HepG2 (cell line): ENCODE data around the gene GOLGA6L10.
"Not testable (repeated sequence)": the region's sequence is repeated elsewhere in the genome, so short reads cannot be mapped to it uniquely, and the experiment has no call there.

Source experiments
- HDAC2 ChIP-seq: sonication (generic); formaldehyde crosslinking; IDR thresholded peaks from 2 replicates; pipeline ENCODE4 v1.4.0; 2020; ENCODE audit warnings: missing genetic modification reagents
- ONECUT2 ChIP-seq: sonication (generic); formaldehyde crosslinking; IDR thresholded peaks from 2 replicates; pipeline ENCODE4 v1.4.0; 2020; ENCODE audit warnings: missing genetic modification reagents
- PRMT3 ChIP-seq: sonication (generic); formaldehyde crosslinking; IDR thresholded peaks from 2 replicates; pipeline ENCODE4 v1.8.1; 2022; ENCODE audit warnings: low read depth, mild to moderate bottlenecking, moderate library complexity, missing genetic modification reagents, borderline replicate concordance
- ZBTB20 ChIP-seq: sonication (generic); formaldehyde crosslinking; IDR thresholded peaks from 2 replicates; pipeline ENCODE4 v1.8.1; 2023; ENCODE audit warnings: missing genetic modification reagents, low read depth, mild to moderate bottlenecking, borderline replicate concordance
- ZNF101 ChIP-seq: sonication (generic); formaldehyde crosslinking; IDR thresholded peaks from 2 replicates; pipeline ENCODE4 v1.4.0; 2020; ENCODE audit warnings: mild to moderate bottlenecking, low read depth, missing genetic modification reagents, borderline replicate concordance
- ZNF263 ChIP-seq: sonication (generic); formaldehyde crosslinking; IDR thresholded peaks from 2 replicates; pipeline ENCODE4 v1.4.0; 2020; ENCODE audit warnings: missing genetic modification reagents
- ZNF33A ChIP-seq: sonication (generic); formaldehyde crosslinking; IDR thresholded peaks from 2 replicates; pipeline ENCODE4 v1.5.1; 2020; ENCODE audit warnings: missing genetic modification reagents, mild to moderate bottlenecking, moderate library complexity, borderline replicate concordance
- ZNF572 ChIP-seq: sonication (generic); formaldehyde crosslinking; IDR thresholded peaks from 2 replicates; pipeline ENCODE4 v1.5.1; 2020; ENCODE audit warnings: mild to moderate bottlenecking, missing genetic modification reagents
- ZNF598 ChIP-seq: sonication (generic); formaldehyde crosslinking; IDR thresholded peaks from 2 replicates; pipeline ENCODE4 v1.5.1; 2020; ENCODE audit warnings: mild to moderate bottlenecking, missing genetic modification reagents, borderline replicate concordance
- TF ChIP-seq, protein P1 (sequence below): sonication (generic); formaldehyde crosslinking; IDR thresholded peaks from 2 replicates; pipeline ENCODE4 v1.5.0; 2020; ENCODE audit warnings: mild to moderate bottlenecking, missing genetic modification reagents, moderate library complexity
- TF ChIP-seq, protein P2 (sequence below): sonication (generic); formaldehyde crosslinking; IDR thresholded peaks from 2 replicates; pipeline ENCODE4 v1.4.0; 2020; ENCODE audit warnings: mild to moderate bottlenecking, missing genetic modification reagents
- TF ChIP-seq, protein P3 (sequence below): sonication (generic); formaldehyde crosslinking; IDR thresholded peaks from 2 replicates; pipeline ENCODE4 v1.4.0; 2020; ENCODE audit warnings: mild to moderate bottlenecking, low read depth, missing genetic modification reagents
- TF ChIP-seq, protein P4 (sequence below): sonication (generic); formaldehyde crosslinking; IDR thresholded peaks from one replicate; pipeline ENCODE4 v1.5.1; 2020; ENCODE audit warnings: mild to moderate bottlenecking, missing genetic modification reagents; ENCODE audit errors: not compliant biosample characterization

DNA sequence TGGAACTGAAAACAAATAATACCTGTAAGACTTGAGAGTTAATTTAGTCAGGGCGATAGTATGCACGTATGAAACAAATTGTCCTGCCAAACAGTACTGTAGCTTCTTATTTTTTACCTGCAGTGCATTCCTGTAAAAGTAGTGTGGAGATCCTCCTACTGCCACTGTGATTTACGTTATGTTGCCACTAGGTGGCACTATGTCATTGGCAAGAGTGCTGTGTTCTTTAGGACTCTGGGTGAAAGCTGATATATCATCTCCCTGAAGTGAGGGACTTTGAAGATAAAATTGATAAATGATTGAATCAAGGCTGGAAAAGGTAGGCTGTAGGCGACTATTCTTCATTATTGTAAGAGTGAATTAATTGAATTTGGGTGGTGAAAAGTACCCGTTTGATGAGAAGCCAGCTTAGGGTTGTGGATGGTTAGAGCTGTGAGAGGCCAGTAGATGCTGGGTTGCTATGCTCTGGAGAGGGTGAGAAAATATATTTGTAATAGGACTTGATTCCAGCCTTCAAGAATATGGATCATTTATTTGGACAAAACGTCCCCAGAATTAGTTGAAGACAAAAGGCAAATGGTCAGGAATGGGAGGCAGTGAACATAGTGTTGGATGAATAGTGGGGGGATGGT is 16.5 kb upstream of the GOLGA6L10 start:
- TF ChIP-seq ZNF598 (CRISPR knock-in tag); ZNF33A (CRISPR knock-in tag); ZBTB20 (CRISPR knock-in tag); ZNF572 (CRISPR knock-in tag); HDAC2 (CRISPR knock-in tag); ZNF263; PRMT3 (CRISPR knock-in tag); ONECUT2; ZNF101: not testable (repeated sequence)
- TF ChIP-seq, protein P1, sequence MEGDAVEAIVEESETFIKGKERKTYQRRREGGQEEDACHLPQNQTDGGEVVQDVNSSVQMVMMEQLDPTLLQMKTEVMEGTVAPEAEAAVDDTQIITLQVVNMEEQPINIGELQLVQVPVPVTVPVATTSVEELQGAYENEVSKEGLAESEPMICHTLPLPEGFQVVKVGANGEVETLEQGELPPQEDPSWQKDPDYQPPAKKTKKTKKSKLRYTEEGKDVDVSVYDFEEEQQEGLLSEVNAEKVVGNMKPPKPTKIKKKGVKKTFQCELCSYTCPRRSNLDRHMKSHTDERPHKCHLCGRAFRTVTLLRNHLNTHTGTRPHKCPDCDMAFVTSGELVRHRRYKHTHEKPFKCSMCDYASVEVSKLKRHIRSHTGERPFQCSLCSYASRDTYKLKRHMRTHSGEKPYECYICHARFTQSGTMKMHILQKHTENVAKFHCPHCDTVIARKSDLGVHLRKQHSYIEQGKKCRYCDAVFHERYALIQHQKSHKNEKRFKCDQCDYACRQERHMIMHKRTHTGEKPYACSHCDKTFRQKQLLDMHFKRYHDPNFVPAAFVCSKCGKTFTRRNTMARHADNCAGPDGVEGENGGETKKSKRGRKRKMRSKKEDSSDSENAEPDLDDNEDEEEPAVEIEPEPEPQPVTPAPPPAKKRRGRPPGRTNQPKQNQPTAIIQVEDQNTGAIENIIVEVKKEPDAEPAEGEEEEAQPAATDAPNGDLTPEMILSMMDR (CRISPR knock-in tag): not testable (repeated sequence)
- TF ChIP-seq, protein P2, sequence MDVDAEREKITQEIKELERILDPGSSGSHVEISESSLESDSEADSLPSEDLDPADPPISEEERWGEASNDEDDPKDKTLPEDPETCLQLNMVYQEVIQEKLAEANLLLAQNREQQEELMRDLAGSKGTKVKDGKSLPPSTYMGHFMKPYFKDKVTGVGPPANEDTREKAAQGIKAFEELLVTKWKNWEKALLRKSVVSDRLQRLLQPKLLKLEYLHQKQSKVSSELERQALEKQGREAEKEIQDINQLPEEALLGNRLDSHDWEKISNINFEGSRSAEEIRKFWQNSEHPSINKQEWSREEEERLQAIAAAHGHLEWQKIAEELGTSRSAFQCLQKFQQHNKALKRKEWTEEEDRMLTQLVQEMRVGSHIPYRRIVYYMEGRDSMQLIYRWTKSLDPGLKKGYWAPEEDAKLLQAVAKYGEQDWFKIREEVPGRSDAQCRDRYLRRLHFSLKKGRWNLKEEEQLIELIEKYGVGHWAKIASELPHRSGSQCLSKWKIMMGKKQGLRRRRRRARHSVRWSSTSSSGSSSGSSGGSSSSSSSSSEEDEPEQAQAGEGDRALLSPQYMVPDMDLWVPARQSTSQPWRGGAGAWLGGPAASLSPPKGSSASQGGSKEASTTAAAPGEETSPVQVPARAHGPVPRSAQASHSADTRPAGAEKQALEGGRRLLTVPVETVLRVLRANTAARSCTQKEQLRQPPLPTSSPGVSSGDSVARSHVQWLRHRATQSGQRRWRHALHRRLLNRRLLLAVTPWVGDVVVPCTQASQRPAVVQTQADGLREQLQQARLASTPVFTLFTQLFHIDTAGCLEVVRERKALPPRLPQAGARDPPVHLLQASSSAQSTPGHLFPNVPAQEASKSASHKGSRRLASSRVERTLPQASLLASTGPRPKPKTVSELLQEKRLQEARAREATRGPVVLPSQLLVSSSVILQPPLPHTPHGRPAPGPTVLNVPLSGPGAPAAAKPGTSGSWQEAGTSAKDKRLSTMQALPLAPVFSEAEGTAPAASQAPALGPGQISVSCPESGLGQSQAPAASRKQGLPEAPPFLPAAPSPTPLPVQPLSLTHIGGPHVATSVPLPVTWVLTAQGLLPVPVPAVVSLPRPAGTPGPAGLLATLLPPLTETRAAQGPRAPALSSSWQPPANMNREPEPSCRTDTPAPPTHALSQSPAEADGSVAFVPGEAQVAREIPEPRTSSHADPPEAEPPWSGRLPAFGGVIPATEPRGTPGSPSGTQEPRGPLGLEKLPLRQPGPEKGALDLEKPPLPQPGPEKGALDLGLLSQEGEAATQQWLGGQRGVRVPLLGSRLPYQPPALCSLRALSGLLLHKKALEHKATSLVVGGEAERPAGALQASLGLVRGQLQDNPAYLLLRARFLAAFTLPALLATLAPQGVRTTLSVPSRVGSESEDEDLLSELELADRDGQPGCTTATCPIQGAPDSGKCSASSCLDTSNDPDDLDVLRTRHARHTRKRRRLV: not testable (repeated sequence)
- TF ChIP-seq, protein P3, sequence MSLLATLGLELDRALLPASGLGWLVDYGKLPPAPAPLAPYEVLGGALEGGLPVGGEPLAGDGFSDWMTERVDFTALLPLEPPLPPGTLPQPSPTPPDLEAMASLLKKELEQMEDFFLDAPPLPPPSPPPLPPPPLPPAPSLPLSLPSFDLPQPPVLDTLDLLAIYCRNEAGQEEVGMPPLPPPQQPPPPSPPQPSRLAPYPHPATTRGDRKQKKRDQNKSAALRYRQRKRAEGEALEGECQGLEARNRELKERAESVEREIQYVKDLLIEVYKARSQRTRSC: not testable (repeated sequence)
- TF ChIP-seq, protein P4, sequence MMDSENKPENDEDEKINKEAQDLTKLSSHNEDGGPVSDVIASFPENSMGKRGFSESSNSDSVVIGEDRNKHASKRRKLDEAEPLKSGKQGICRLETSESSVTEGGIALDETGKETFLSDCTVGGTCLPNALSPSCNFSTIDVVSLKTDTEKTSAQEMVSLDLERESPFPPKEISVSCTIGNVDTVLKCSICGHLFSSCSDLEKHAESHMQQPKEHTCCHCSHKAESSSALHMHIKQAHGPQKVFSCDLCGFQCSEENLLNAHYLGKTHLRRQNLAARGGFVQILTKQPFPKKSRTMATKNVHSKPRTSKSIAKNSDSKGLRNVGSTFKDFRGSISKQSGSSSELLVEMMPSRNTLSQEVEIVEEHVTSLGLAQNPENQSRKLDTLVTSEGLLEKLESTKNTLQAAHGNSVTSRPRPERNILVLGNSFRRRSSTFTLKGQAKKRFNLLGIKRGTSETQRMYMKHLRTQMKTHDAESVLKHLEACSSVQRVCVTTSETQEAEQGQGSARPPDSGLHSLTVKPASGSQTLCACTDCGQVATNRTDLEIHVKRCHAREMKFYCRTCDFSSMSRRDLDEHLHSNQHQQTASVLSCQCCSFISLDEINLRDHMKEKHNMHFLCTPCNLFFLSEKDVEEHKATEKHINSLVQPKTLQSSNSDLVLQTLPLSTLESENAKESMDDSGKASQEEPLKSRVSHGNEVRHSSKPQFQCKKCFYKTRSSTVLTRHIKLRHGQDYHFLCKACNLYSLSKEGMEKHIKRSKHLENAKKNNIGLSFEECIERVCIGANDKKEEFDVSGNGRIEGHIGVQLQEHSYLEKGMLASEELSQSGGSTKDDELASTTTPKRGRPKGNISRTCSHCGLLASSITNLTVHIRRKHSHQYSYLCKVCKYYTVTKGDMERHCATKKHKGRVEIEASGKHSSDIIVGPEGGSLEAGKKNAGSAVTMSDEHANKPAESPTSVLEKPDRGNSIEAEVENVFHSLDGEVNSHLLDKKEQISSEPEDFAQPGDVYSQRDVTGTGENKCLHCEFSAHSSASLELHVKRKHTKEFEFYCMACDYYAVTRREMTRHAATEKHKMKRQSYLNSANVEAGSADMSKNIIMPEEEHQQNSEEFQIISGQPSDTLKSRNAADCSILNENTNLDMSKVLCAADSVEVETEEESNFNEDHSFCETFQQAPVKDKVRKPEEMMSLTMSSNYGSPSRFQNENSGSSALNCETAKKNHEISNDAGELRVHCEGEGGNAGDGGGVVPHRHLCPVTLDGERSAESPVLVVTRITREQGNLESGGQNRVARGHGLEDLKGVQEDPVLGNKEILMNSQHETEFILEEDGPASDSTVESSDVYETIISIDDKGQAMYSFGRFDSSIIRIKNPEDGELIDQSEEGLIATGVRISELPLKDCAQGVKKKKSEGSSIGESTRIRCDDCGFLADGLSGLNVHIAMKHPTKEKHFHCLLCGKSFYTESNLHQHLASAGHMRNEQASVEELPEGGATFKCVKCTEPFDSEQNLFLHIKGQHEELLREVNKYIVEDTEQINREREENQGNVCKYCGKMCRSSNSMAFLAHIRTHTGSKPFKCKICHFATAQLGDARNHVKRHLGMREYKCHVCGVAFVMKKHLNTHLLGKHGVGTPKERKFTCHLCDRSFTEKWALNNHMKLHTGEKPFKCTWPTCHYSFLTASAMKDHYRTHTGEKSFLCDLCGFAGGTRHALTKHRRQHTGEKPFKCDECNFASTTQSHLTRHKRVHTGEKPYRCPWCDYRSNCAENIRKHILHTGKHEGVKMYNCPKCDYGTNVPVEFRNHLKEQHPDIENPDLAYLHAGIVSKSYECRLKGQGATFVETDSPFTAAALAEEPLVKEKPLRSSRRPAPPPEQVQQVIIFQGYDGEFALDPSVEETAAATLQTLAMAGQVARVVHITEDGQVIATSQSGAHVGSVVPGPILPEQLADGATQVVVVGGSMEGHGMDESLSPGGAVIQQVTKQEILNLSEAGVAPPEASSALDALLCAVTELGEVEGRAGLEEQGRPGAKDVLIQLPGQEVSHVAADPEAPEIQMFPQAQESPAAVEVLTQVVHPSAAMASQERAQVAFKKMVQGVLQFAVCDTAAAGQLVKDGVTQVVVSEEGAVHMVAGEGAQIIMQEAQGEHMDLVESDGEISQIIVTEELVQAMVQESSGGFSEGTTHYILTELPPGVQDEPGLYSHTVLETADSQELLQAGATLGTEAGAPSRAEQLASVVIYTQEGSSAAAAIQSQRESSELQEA (CRISPR knock-in tag): not testable (repeated sequence)
